ENCODE results near the gene SLC26A11.

GRCh38 chr17:80220736-80221215 is 549 bp downstream of the SLC26A11 start:
- TF ChIP-seq, protein P1, sequence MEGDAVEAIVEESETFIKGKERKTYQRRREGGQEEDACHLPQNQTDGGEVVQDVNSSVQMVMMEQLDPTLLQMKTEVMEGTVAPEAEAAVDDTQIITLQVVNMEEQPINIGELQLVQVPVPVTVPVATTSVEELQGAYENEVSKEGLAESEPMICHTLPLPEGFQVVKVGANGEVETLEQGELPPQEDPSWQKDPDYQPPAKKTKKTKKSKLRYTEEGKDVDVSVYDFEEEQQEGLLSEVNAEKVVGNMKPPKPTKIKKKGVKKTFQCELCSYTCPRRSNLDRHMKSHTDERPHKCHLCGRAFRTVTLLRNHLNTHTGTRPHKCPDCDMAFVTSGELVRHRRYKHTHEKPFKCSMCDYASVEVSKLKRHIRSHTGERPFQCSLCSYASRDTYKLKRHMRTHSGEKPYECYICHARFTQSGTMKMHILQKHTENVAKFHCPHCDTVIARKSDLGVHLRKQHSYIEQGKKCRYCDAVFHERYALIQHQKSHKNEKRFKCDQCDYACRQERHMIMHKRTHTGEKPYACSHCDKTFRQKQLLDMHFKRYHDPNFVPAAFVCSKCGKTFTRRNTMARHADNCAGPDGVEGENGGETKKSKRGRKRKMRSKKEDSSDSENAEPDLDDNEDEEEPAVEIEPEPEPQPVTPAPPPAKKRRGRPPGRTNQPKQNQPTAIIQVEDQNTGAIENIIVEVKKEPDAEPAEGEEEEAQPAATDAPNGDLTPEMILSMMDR (IDR thresholded peaks at IDR 0.05), result no peak
- no peak for TF ChIP-seq POLR2A (IDR thresholded peaks at IDR 0.05)
